H1 (cell line): Measurements from ENCODE around the gene KCNQ1. TPM values are rescaled to one million over a fixed set of nuclear protein-coding genes. Genes with fewer than 3 reads are reported as not detected.
A peak's percentile ranks its signal among the peaks of the same experiment; 100 is the strongest.

Experiments used
- CTCF ChIA-PET: fragments of 300-600 bp; sonication (Branson Sonifier 250); formaldehyde crosslinking; loops from one replicate; lab custom pipeline; 2021; ENCODE audit not compliant: partially characterized antibody; lab: Charles Lee
- POLR2A ChIA-PET: fragments of 300-600 bp; sonication (Branson Sonifier 250); formaldehyde crosslinking; loops from one replicate; lab custom pipeline; 2021; ENCODE audit warnings: inconsistent platforms; ENCODE audit not compliant: partially characterized antibody; lab: Charles Lee
- DNase-seq, 2 experiments: peaks; one replicate each; pipeline versions ENCODE4 v3.0.0 to v3.0.0-alpha.2; 2010 to 2022; ENCODE audit warnings: low spot score in 2 of 2, low read depth in 1 of 2, mixed read lengths in 1 of 2
- FAIRE-seq: peaks from 2 replicates; lab custom pipeline; 2011; peaks lifted over from hg19 to GRCh38; lab: Jason Lieb, UNC
- H2AFZ ChIP-seq: 2 replicates; pipeline ENCODE4 v1.8.1; 2012; ENCODE audit warnings: low read length, inconsistent platforms
- H2AK5ac ChIP-seq: 2 replicates; pipeline ENCODE4 v1.6.1; 2013; ENCODE audit warnings: low read depth, low read length
- H2BK120ac ChIP-seq: replicated peaks from 2 replicates; pipeline ENCODE3; 2013; ENCODE audit warnings: low read depth, low read length, inconsistent platforms
- H2BK12ac ChIP-seq: 2 replicates; pipeline ENCODE4 v1.6.1; 2013; ENCODE audit warnings: low read depth, low read length
- H2BK15ac ChIP-seq: 2 replicates; pipeline ENCODE4 v1.6.1; 2013; ENCODE audit warnings: low read length
- H2BK20ac ChIP-seq: 2 replicates; pipeline ENCODE4 v1.6.1; 2013; ENCODE audit warnings: low read length
- H2BK5ac ChIP-seq: 2 replicates; pipeline ENCODE4 v1.6.1; 2013; ENCODE audit warnings: low read depth, low read length
- H3K14ac ChIP-seq: 2 replicates; pipeline ENCODE4 v1.6.1; 2013; ENCODE audit warnings: inconsistent platforms; ENCODE audit not compliant: insufficient read length
- H3K18ac ChIP-seq: 2 replicates; pipeline ENCODE4 v1.6.1; 2013; ENCODE audit warnings: low read length; ENCODE audit errors: extremely low read depth
- H3K23ac ChIP-seq: 2 replicates; pipeline ENCODE4 v1.6.1; 2013; ENCODE audit warnings: inconsistent platforms; ENCODE audit not compliant: insufficient read length
- H3K23me2 ChIP-seq: 2 replicates; pipeline ENCODE4 v1.6.1; 2013; ENCODE audit warnings: low read depth, low read length
- H3K27ac ChIP-seq: 2 replicates; pipeline ENCODE4 v1.6.1; 2011; ENCODE audit warnings: low read depth, low read length, inconsistent platforms
- H3K27me3 ChIP-seq, 4 experiments: replicated peaks in 1 of 4; 1 replicate in 1 of 4; 2 replicates in 3 of 4; pipeline versions ENCODE4 v1.6.1 to v1.8.1; 2011 to 2013; ENCODE audit warnings: low read length in 3 of 4, mild to moderate bottlenecking in 3 of 4, inconsistent platforms in 2 of 4, mixed read lengths in 2 of 4, moderate library complexity in 1 of 4; ENCODE audit not compliant: control insufficient read depth in 3 of 4, insufficient read depth in 3 of 4; ENCODE audit errors: extremely low read depth in 1 of 4
- H3K36me3 ChIP-seq, 4 experiments: 2 replicates each; pipeline versions ENCODE4 v1.6.1 to v1.8.1; 2011 to 2013; ENCODE audit warnings: mild to moderate bottlenecking in 4 of 4, low read length in 3 of 4, moderate library complexity in 2 of 4, control low read depth in 1 of 4, inconsistent platforms in 1 of 4; ENCODE audit not compliant: insufficient read depth in 4 of 4, control insufficient read depth in 2 of 4
- H3K4ac ChIP-seq: replicated peaks from 2 replicates; pipeline ENCODE3; 2013; ENCODE audit warnings: low read length, low read depth, mixed read lengths, inconsistent platforms; ENCODE audit not compliant: insufficient read length
- H3K4me1 ChIP-seq, 4 experiments: replicated peaks in 1 of 4; 1 replicate in 1 of 4; 2 replicates in 3 of 4; pipeline versions ENCODE4 v1.6.1 to v1.8.1; 2011 to 2013; ENCODE audit warnings: low read length in 3 of 4, inconsistent platforms in 2 of 4, mixed read lengths in 1 of 4; ENCODE audit not compliant: insufficient read depth in 4 of 4, control insufficient read depth in 3 of 4
- H3K4me2 ChIP-seq, 2 experiments: 2 replicates each; pipeline versions ENCODE4 v1.6.1 to v1.8.1; 2011 to 2013; ENCODE audit warnings: low read depth in 2 of 2, low read length in 2 of 2, control low read depth in 1 of 2, inconsistent platforms in 1 of 2, mild to moderate bottlenecking in 1 of 2; ENCODE audit not compliant: insufficient read depth in 1 of 2
- H3K4me3 ChIP-seq, 4 experiments: fragments of 200-600, 300-600 bp in 1 of 4; sonication (generic), shearing (Covaris generic), sonication (Bioruptor Twin) in 1 of 4; 2 replicates each; pipeline versions ENCODE4 v1.5.1 to v1.8.1; 2011 to 2016; ENCODE audit warnings: low read length in 4 of 4, low read depth in 3 of 4, control low read depth in 2 of 4, inconsistent platforms in 2 of 4, mild to moderate bottlenecking in 2 of 4, mixed read lengths in 1 of 4, moderate library complexity in 1 of 4; ENCODE audit not compliant: insufficient read depth in 2 of 4; ENCODE audit errors: extremely low read depth in 1 of 4
- H3K56ac ChIP-seq: replicated peaks from 2 replicates; pipeline ENCODE3; 2013; ENCODE audit warnings: low read depth, mild to moderate bottlenecking, mixed read lengths, low read length, inconsistent platforms; ENCODE audit not compliant: insufficient read length
- H3K79me1 ChIP-seq: 2 replicates; pipeline ENCODE4 v1.6.1; 2013; ENCODE audit warnings: low read depth, low read length, control low read depth
- H3K79me2 ChIP-seq, 2 experiments: 2 replicates each; pipeline versions ENCODE4 v1.6.1 to v1.8.1; 2012 to 2013; ENCODE audit warnings: low read length in 2 of 2, mild to moderate bottlenecking in 2 of 2, inconsistent platforms in 1 of 2; ENCODE audit not compliant: insufficient read depth in 2 of 2, control insufficient read depth in 1 of 2
- H3K9ac ChIP-seq, 4 experiments: replicated peaks in 1 of 4; 1 replicate in 1 of 4; 2 replicates in 3 of 4; pipeline versions ENCODE4 v1.6.1 to v1.8.1; 2011 to 2013; ENCODE audit warnings: low read depth in 3 of 4, low read length in 3 of 4, control low read depth in 2 of 4, mild to moderate bottlenecking in 2 of 4, moderate library complexity in 2 of 4, inconsistent platforms in 1 of 4; ENCODE audit errors: extremely low read depth in 1 of 4
- H3K9me3 ChIP-seq, 2 experiments: 2 replicates each; pipeline versions ENCODE4 v1.6.1 to v1.8.1; 2012 to 2013; ENCODE audit warnings: mild to moderate bottlenecking in 2 of 2, moderate library complexity in 2 of 2, control low read depth in 1 of 2, inconsistent platforms in 1 of 2, low read depth in 1 of 2, low read length in 1 of 2, mixed read lengths in 1 of 2; ENCODE audit not compliant: insufficient read depth in 2 of 2
- H4K20me1 ChIP-seq, 2 experiments: replicated peaks in 1 of 2; 2 replicates each; pipeline versions ENCODE3 to v1.8.1; 2011 to 2013; ENCODE audit warnings: inconsistent platforms in 2 of 2, low read length in 2 of 2, mild to moderate bottlenecking in 1 of 2; ENCODE audit not compliant: insufficient read depth in 2 of 2, control insufficient read depth in 1 of 2
- H4K5ac ChIP-seq: 2 replicates; pipeline ENCODE4 v1.6.1; 2013; ENCODE audit warnings: low read length, low read depth, mixed read lengths, inconsistent platforms; ENCODE audit not compliant: insufficient read length
- H4K8ac ChIP-seq: 2 replicates; pipeline ENCODE4 v1.8.0; 2013; ENCODE audit warnings: mild to moderate bottlenecking, moderate library complexity, low read length, inconsistent platforms; ENCODE audit not compliant: insufficient read depth; ENCODE audit errors: extremely low read depth
- H4K91ac ChIP-seq: replicated peaks from 2 replicates; pipeline ENCODE3; 2013; ENCODE audit warnings: low read length, mixed read lengths, inconsistent platforms; ENCODE audit not compliant: insufficient read length
- EGR1 ChIP-seq: IDR thresholded peaks from 2 replicates; pipeline ENCODE4 v1.6.1; 2011; ENCODE audit warnings: low read depth, low read length, borderline replicate concordance
- EZH2 ChIP-seq: fragments of 200-600 bp; sonication (generic); IDR thresholded peaks from 2 replicates; pipeline ENCODE4 v1.7.1; 2012; ENCODE audit warnings: low read depth, mild to moderate bottlenecking, moderate library complexity, low read length, inconsistent platforms; ENCODE audit not compliant: severe bottlenecking
- KDM1A ChIP-seq: fragments of 200-600, 300-600 bp; sonication (generic); IDR thresholded peaks from 2 replicates; pipeline ENCODE4 v1.7.1; 2016; ENCODE audit warnings: mild to moderate bottlenecking, low read length, borderline replicate concordance
- POLR2A ChIP-seq, 2 experiments: IDR thresholded peaks; 1 replicate in 1 of 2; 2 replicates in 1 of 2; pipeline ENCODE4 v1.6.1; 2011; ENCODE audit warnings: low read depth in 2 of 2, low read length in 2 of 2, mild to moderate bottlenecking in 2 of 2; ENCODE audit errors: control extremely low read depth in 1 of 2
- RAD21 ChIP-seq, 2 experiments: IDR thresholded peaks in 1 of 2; conservative IDR thresholded peaks in 1 of 2; 2 replicates each; pipeline ENCODE4 v1.6.1; 2011; ENCODE audit warnings: low read depth in 2 of 2, low read length in 2 of 2, improper control_type of control experiment in 1 of 2, inconsistent platforms in 1 of 2, mild to moderate bottlenecking in 1 of 2, moderate library complexity in 1 of 2
- SP2 ChIP-seq: IDR thresholded peaks from 2 replicates; pipeline ENCODE4 v1.6.1; 2012; ENCODE audit warnings: mild to moderate bottlenecking, low read length, inconsistent platforms
- TEAD4 ChIP-seq: IDR thresholded peaks from 2 replicates; pipeline ENCODE4 v1.6.1; 2012; ENCODE audit warnings: low read depth, low read length, inconsistent platforms, mixed read lengths
- USF2 ChIP-seq: IDR thresholded peaks from 2 replicates; pipeline ENCODE4 v1.6.1; 2011; ENCODE audit warnings: low read length, improper control_type of control experiment
- WGBS, 2 experiments: shearing (Covaris generic) in 1 of 2; methylation state at CpG; one replicate each; pipeline versions ENCODE4 v1.1.6 to v1.1.7; 2013 to 2015; ENCODE audit warnings: low lambda C conversion rate in 2 of 2, mixed read lengths in 2 of 2, inconsistent platforms in 1 of 2, low coverage in 1 of 2, missing lambda C conversion rate in 1 of 2; ENCODE audit not compliant: insufficient replicate concordance in 2 of 2, insufficient coverage in 1 of 2, insufficient read length in 1 of 2; ENCODE audit errors: extremely low coverage in 1 of 2, missing lambda C conversion rate in 1 of 2; 5-methylcytosine and 5-hydroxymethylcytosine counted together
- polyA plus RNA-seq, 7 experiments: library from polyadenylated mRNA; depleted of rRNA in 3 of 7; stranded (reverse) in 5 of 7; unstranded in 2 of 7; fragments of >200 nt in 5 of 7; fragments of 200-250 nt in 2 of 7; gene quantifications; 1 replicate in 5 of 7; 2 replicates in 1 of 7; 4 replicates in 1 of 7; pipeline versions ENCODE4 v1.2.1 to v1.2.3, GENCODE V29; 2011 to 2013; ENCODE audit warnings: missing spikeins in 2 of 7, mixed read lengths in 2 of 7
- total RNA-seq: library from RNA; stranded (reverse); fragmentation: NEBNext Ultra II Directional; extraction: Animal tissue kit (Norgen Biotek cat#: 25700); gene quantifications from 2 replicates; pipeline ENCODE4 v1.2.1, GENCODE V29; 2021

Gene KCNQ1
- total and polyA plus RNA-seq, 2 of the 8 experiments (the other 6 are each of a cell fraction or from before 2014, with no cell fraction given), result 1.9 to 2.0 TPM

DNA sequence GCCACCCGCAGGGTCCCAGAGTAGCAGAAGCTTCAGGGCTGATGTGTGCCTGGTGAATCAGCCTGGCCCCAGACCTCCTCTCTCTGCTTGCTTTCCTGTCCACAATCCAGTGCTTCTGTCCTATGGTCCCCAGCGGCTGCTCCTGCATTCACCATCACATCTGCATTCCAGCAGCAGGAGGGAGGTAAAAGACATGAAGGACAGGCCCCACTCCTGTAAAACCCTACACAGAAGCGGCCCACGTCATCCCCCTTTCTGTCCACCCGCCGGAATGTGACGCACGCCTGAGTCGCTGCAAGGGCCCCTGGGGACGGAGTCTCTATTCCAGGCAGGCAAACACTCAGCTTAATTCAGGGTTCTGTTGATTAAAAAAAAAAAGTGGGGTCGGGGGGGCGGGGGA, 382.4 kb downstream of the KCNQ1 start:
- H3K27me3 ChIP-seq, result peaks cover 0 to 29% (median 14%) of the 10 kb centered on the region in 4 experiments; a peak in 6 of 7 replicates
- no peaks in the 10 kb centered on the region for H3K23me2 ChIP-seq
- H3K4me1 ChIP-seq, result peaks cover 2 to 18% (median 8%) of the 10 kb centered on the region in 4 experiments
- H3K18ac ChIP-seq, result peak overlapping the region; percentile 71
- 90% methylated on average over 12 of the region's 12 CpGs; no CpG with 5 or more reads in 1 of the 2 experiments for WGBS, 2 experiments
- H2BK5ac ChIP-seq, result no peak overlapping the region
- no peak for FAIRE-seq
- H3K4me2 ChIP-seq, result no peak overlapping the region
- no peak overlapping the region for H3K23ac ChIP-seq
- H4K91ac ChIP-seq, result no peak overlapping the region
- no peak overlapping the region for H3K4ac ChIP-seq
- no peak overlapping the region for H3K9ac ChIP-seq
- no peak overlapping the region for H3K27ac ChIP-seq
- H3K9me3 ChIP-seq, result peaks cover 3 to 10% of the 10 kb centered on the region in 2 experiments
- no peak for DNase-seq
- H3K4me3 ChIP-seq, result no peak overlapping the region
- ChIA-PET POLR2A (no interaction called here), CTCF (interaction anchor here (0.9 to 2.0 kb wide), 3 partner anchors 12 to 294 kb away, joined by 3 to 5 read pairs (median 4); no protein-coding TSS in a partner anchor)
- no peak overlapping the region for H2AFZ ChIP-seq
- H2BK12ac ChIP-seq, result no peak overlapping the region
- no peak overlapping the region for H4K5ac ChIP-seq
- no peaks in the 10 kb centered on the region for H3K79me2 ChIP-seq
- no peak overlapping the region for H3K14ac ChIP-seq
- no peak overlapping the region for H2BK20ac ChIP-seq
- no peaks in the 10 kb centered on the region for H3K36me3 ChIP-seq
- no peak overlapping the region; the same call in 1 of the 2 replicates for H4K8ac ChIP-seq
- no peak for TF ChIP-seq EZH2
- TF ChIP-seq TEAD4, result 0 out of 2 replicates have a peak, but pooled peaks have one; percentile 4
- TF ChIP-seq EGR1, result no peak
- no peak for TF ChIP-seq RAD21 (IDR thresholded peaks at IDR 0.05 in 1 of 2, conservative IDR thresholded peaks at IDR 0.05 in 1 of 2; ENCODE audit: low read depth in 2 of 2, low read length in 2 of 2)
- TF ChIP-seq POLR2A (IDR thresholded peaks at IDR 0.05; ENCODE audit: control extremely low read depth in 1 of 2, low read depth in 2 of 2, low read length in 2 of 2), result no peak
- no peak for TF ChIP-seq USF2
- no peak for TF ChIP-seq SP2
- TF ChIP-seq KDM1A, result no peak
- H2AK5ac ChIP-seq, result no peak overlapping the region
- H4K20me1 ChIP-seq, result no peaks in the 10 kb centered on the region
- H3K79me1 ChIP-seq, result no peaks in the 10 kb centered on the region
- H2BK120ac ChIP-seq, result no peak overlapping the region
- no peak overlapping the region for H3K56ac ChIP-seq
- no peak overlapping the region for H2BK15ac ChIP-seq
